HG03558 (cell line): ENCODE results near the gene CELSR3.

ENCODE experiments used
- ATAC-seq: cut with Tn5 transposase; IDR thresholded peaks from one replicate; pipeline ENCODE4 v1.9.1; 2021; ENCODE audit warnings: moderate number of reproducible peaks; ENCODE audit not compliant: unreplicated experiment; ENCODE audit errors: extremely low read depth

Gene CELSR3

GRCh38 chr3:48609088-48610005 is 53.3 kb downstream of the CELSR3 start, which contains the start of gene UQCRC1:
TSS of gene UQCRC1 (minus strand) at chr3:48609646. CDS start at chr3:48609620, 26 bp downstream.
- peak; percentile 95 for ATAC-seq

GRCh38 chr3:48607519-48607918 is 55.2 kb downstream of the CELSR3 start:
- no peak for ATAC-seq

GRCh38 chr3:48601622-48601994 is 61.1 kb downstream of the CELSR3 start:
- no peak for ATAC-seq

GRCh38 chr3:48600711-48601621 is 61.7 kb downstream of the CELSR3 start:
- ATAC-seq: no peak

- ATAC-seq: no peak
Observed at GRCh38 chr3:48599509-48600285, 63.0 kb downstream of the CELSR3 start.

GRCh38 chr3:48599077-48599501 is 63.6 kb downstream of the CELSR3 start:
- ATAC-seq: no peak

GRCh38 chr3:48598323-48599076 is 64.2 kb downstream of the CELSR3 start:
- ATAC-seq: no peak

GRCh38 chr3:48597408-48597800 is 65.3 kb downstream of the CELSR3 start:
- no peak for ATAC-seq

GRCh38 chr3:48596676-48597407 is 65.8 kb downstream of the CELSR3 start:
- ATAC-seq: no peak

- ATAC-seq: no peak
Observed at GRCh38 chr3:48596157-48596556, 66.5 kb downstream of the CELSR3 start.

GRCh38 chr3:48595526-48596121 is 67.1 kb downstream of the CELSR3 start:
- ATAC-seq: no peak

- no peak for ATAC-seq
Observed at GRCh38 chr3:48595075-48595525, 67.6 kb downstream of the CELSR3 start, which contains the start of gene COL7A1. TSS of gene COL7A1 (minus strand) at chr3:48595329. CDS start at chr3:48595159, 170 bp downstream.

- no peak for ATAC-seq
Observed at GRCh38 chr3:48594417-48595049, 68.2 kb downstream of the CELSR3 start.

GRCh38 chr3:48593337-48593736 is 69.3 kb downstream of the CELSR3 start:
- no peak for ATAC-seq

GRCh38 chr3:48592519-48593087 is 70.1 kb downstream of the CELSR3 start:
- ATAC-seq: no peak

- no peak for ATAC-seq
Observed at GRCh38 chr3:48591886-48592518, 70.7 kb downstream of the CELSR3 start.

GRCh38 chr3:48591436-48591835 is 71.2 kb downstream of the CELSR3 start:
- no peak for ATAC-seq
